ENCODE results near the gene RPL36. TPM values are rescaled to one million over a fixed set of nuclear protein-coding genes. Genes with fewer than 3 reads are reported as not detected.
A peak's percentile ranks its signal among the peaks of the same experiment; 100 is the strongest.

The RPL36 gene
- total and polyA plus RNA-seq, 9 of the 15 experiments (the other 6 are each of a cell fraction or from before 2014, with no cell fraction given) = 350 to 3,412 (median 1,507) TPM

DNA sequence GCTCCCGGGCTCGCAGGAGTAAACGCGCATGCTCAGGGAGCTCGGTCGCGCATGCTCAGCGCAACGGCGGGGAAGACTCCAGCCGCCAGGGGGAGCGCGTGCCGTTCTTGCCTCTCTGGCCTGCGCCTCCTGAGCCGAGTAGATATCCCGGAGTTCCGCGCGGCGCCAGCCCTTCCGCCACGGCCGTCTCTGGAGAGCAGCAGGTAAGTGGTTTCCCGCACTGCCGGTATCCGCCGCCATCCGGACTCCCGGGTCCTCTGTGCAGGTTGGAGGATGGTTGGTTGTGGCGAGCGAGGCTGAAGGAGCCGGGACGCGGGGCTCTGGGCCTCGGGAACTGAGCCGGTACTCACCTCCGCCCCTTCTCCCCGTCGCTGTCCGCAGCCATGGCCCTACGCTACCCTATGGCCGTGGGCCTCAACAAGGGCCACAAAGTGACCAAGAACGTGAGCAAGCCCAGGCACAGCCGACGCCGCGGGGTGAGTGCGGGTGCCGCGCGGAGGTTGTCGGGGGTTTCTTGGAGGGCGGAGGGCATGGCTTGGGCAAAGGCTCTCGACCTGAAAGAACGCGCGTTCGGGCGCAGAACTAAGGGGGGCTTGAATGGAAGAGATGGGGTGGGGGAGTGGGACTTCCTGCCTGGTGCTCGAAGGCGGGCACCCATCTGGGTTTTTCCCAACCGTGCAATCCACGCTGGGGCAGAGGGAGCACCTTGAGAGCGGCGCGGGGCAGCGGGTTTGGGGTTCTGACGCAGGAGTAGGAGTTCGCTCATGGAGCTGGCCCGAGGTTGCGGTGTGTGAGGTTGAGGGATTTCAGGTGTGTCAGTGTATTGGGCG lies at the start of gene RPL36 (continued):
- TF ChIP-seq TEAD1 (CRISPR knock-in tag; IDR thresholded peaks at IDR 0.05) (peak in 1 of 2 experiments; percentile 88; a peak in 2 of 4 replicates), SIX5 (IDR thresholded peaks at IDR 0.05; ENCODE audit: borderline replicate concordance in 1 of 2, insufficient read depth in 1 of 2, low read depth in 1 of 2, low read length in 2 of 2) (no peak), ZNF3 (CRISPR knock-in tag; IDR thresholded peaks at IDR 0.05) (no peak), C11orf30 (IDR thresholded peaks at IDR 0.05; ENCODE audit: low read depth) (peak; percentile 55; the same call in 1 of the 2 replicates), STAT5A (IDR thresholded peaks at IDR 0.05; ENCODE audit: borderline replicate concordance, low read length) (no peak), MAFK (IDR thresholded peaks at IDR 0.05; ENCODE audit: low read length) (no peak), MAFG (tag; conservative IDR thresholded peaks at IDR 0.05) (no peak), ARID2 (IDR thresholded peaks at IDR 0.05) (no peak), ZNF584 (CRISPR knock-in tag; IDR thresholded peaks at IDR 0.05; ENCODE audit: low read depth) (no peak), CCNT2 (IDR thresholded peaks at IDR 0.05; ENCODE audit: borderline replicate concordance, extremely low read depth, insufficient read length, low read depth, low read length) (peak; percentile 57), SPI1 (IDR thresholded peaks at IDR 0.05; ENCODE audit: borderline replicate concordance, low read depth, low read length) (0 out of 2 replicates have a peak, but pooled peaks have one; percentile 21), ZNF717 (CRISPR knock-in tag; IDR thresholded peaks at IDR 0.05) (no peak), ZFP1 (CRISPR knock-in tag; IDR thresholded peaks at IDR 0.05) (no peak), BRF1 (IDR thresholded peaks at IDR 0.05; ENCODE audit: borderline replicate concordance, extremely low read depth, insufficient read length) (no peak), MECOM (CRISPR knock-in tag; IDR thresholded peaks at IDR 0.05) (no peak), RBM22 (IDR thresholded peaks at IDR 0.05; ENCODE audit: low read depth, low read length, poor library complexity, severe bottlenecking) (peak; percentile 98), CREM (IDR thresholded peaks at IDR 0.05; ENCODE audit: low read depth) (peak; percentile 75), ZNF274 (IDR thresholded peaks at IDR 0.05; ENCODE audit: borderline replicate concordance, low read depth, low read length) (no peak), MCM3 (IDR thresholded peaks at IDR 0.05) (no peak), SIN3A (IDR thresholded peaks at IDR 0.05; ENCODE audit: borderline replicate concordance in 2 of 2, control insufficient read depth in 1 of 2, low read depth in 2 of 2, low read length in 2 of 2) (peak; percentile 47 to 49; a peak in 2 of 4 replicates)
- TF ChIP-seq, protein P1, sequence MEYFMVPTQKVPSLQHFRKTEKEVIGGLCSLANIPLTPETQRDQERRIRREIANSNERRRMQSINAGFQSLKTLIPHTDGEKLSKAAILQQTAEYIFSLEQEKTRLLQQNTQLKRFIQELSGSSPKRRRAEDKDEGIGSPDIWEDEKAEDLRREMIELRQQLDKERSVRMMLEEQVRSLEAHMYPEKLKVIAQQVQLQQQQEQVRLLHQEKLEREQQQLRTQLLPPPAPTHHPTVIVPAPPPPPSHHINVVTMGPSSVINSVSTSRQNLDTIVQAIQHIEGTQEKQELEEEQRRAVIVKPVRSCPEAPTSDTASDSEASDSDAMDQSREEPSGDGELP (CRISPR knock-in tag; IDR thresholded peaks at IDR 0.05; ENCODE audit: borderline replicate concordance) = peak; percentile 77
- TF ChIP-seq, protein P2, sequence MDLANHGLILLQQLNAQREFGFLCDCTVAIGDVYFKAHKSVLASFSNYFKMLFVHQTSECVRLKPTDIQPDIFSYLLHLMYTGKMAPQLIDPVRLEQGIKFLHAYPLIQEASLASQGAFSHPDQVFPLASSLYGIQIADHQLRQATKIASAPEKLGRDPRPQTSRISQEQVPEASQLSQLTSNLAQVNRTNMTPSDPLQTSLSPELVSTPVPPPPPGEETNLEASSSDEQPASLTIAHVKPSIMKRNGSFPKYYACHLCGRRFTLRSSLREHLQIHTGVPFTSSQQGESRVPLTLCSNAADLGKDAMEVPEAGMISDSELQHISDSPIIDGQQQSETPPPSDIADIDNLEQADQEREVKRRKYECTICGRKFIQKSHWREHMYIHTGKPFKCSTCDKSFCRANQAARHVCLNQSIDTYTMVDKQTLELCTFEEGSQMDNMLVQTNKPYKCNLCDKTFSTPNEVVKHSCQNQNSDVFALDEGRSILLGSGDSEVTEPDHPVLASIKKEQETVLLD (IDR thresholded peaks at IDR 0.05) = peak; percentile 99
- TF ChIP-seq, protein P3, sequence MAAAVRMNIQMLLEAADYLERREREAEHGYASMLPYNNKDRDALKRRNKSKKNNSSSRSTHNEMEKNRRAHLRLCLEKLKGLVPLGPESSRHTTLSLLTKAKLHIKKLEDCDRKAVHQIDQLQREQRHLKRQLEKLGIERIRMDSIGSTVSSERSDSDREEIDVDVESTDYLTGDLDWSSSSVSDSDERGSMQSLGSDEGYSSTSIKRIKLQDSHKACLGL (CRISPR knock-in tag; IDR thresholded peaks at IDR 0.05; ENCODE audit: borderline replicate concordance, poor library complexity, severe bottlenecking) = no peak

All from K562 (cell line).